ENCODE data around the gene RNF150.

The RNF150 gene

DNA sequence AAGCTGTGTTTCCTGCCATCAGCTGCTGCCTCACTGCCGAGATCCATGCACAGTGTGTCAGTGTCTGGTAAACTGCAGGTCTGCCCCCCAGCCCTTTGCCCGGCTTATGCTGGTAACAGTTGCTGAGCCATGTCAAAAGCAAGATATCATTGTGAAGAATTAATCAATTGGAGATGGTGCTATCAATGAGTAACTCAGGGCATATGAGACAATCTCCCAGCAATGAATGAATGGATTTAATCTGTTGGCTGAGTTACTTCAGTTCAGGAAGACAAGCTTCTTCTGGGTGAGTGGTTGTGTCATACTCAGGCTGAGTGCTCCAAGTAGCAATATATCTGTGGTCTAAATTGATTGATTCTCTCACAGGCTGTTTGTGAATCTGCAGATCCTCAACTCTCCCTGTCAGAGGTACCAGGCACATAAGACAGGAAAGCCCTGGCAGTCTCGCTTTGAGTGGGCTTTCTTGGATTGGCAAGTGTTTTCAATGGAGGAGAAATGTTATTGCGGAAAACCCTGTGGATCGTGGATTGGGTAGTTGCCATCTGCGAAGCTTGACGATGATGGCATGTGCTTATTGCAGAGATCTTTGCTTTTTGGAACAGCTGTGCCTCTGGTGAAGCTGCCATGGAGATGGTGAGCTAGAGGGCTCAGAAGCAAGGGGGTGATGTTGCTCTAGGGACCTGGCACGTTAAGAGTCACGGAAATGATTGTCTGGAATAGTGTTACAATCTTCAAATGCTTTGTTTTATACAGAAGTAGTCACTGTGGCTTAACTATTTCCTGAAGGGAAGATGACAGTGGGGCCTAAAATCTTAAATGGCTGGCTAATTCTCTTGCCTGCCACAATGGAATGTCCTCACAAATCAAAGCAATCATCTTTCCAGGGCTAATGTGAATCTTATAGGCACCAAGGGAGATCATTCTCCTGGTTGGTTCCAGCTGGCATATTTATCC, 229.5 kb downstream of the RNF150 start:
- DNase-seq, result no peak

DNA sequence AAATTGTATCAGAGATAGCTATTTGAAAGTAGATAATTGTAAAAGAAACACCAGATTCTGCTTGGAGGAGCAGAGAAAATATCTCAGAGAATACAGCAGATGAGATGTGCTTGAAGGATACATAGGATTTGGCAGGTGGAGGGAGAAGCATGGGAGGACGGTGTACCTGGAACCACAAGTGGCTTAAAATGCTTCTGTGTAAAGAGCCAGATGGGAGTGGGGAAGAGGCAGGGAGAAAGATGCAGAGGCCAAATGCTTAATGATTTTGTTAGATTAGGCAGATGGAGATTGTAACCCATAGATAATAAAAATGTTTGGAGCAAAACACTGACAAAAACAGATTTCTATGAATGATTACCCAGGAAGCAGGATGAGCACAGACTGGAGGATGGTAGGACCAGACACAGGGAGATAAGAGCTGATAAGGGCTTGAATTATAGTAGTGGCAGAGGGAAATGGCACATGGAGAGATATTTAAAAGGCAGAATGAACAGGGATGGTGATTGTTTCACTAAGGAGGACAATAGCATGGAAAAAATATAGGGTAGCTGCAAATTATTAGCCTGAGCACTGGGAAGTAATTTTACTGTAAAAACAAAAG, 231.4 kb downstream of the RNF150 start:
- DNase-seq, result no peak

DNA sequence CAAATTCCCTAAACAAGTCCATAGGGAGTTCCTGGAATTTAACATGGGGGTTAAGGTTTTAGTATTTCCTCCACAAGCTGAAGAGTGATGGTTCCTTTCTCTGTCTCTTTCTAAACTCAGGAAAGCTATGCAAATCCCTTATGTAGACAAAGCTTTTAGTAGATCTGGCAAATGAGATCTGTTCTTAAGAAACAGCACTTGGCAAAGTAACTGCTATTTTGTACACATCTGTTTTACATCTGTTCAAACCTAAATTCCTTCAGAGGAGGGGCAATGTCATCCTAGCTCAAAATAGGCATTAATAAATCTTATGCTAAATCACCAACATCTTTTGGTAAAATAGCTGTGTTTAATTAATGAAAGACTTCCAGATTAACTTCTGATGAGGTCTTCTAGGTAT, 239.3 kb downstream of the RNF150 start:
- no peak for DNase-seq

DNA sequence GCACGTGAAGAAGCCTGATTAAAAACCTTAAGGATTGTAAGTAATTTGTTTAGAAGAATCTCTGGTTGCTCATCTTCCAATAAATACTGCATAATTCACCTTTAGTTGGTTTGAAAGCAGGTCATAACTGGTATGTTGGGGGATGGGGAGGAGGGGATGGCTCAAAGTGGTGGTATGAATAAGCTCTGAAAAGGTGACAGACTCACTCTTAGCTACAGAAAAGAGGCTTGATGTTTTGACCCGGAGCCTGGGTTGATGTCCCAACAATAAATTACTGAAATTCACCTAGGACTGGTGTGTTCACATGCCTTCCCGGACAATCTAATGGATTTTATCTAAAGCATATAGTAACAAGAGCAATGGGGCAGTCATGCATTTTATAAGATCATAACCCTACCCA, 245.2 kb downstream of the RNF150 start:
- no peak for DNase-seq

DNA sequence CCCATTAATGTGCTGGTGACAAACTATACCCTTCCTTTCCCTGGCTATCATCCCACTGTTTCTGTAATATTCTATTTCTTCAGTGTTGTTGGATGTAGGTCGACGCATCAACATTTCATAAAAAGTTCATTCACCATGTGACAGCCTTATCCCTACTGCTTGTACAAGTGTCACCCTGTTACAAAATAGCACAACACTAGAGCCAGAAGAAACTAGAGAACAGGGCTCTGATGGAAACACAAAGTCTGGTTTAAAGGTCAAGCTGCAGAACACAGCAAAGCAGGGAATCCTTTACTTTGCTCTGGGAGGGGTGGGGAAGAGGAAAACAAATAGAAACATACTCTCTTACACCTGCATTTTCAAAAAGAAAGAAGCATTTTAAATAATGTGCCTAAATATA, 245.8 kb downstream of the RNF150 start:
- DNase-seq, result no peak

DNA sequence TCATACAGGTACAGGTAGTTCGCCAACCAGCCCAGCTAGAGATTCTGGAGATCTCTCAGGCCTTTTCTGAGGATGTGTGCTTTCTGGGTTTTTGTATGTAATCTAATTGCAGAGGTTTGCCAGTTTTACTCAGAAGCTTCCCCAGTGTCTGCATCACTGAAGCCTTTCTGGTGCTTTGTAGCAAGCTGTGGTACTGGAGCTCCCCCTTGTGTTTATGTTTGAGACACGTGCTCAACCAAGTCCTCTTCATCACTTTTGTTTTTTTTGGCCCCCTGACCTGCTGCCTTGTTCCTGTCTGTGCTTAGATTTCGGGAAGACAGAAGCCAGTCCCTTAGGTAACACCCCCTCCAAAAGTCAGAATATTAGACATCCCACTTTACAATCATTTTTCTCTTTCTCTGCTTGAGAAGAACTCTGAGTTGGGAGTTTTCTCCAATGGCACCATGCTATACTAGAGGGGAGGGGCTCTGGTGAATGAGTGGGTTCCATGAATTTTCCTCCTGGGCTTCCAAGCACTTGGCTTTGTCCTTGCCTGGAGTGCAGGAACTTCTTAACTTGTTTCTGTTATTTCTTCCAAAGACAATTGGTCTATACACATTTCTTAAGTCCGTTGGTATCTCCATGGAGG, 248.7 kb downstream of the RNF150 start:
- no peak for DNase-seq

DNA sequence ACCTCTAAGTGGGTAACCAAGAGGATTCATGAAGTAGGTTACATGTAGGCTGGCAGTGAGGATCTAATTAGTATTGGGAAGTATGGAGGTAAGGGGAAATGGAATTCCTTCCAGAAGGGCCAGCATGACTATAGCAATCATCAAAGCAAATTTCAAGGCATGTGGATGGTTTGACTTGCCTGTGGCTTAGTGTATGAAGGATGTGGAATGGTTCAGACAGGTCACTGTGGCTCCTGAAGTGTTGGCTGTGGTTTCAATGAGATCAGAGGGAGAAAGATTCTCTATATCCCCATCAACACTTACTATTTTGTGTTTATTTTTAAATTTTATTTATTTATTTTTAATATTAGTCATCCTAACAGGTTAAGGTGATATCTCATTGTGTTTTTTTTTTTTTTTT, 255.5 kb downstream of the RNF150 start:
- no peak for DNase-seq

DNA sequence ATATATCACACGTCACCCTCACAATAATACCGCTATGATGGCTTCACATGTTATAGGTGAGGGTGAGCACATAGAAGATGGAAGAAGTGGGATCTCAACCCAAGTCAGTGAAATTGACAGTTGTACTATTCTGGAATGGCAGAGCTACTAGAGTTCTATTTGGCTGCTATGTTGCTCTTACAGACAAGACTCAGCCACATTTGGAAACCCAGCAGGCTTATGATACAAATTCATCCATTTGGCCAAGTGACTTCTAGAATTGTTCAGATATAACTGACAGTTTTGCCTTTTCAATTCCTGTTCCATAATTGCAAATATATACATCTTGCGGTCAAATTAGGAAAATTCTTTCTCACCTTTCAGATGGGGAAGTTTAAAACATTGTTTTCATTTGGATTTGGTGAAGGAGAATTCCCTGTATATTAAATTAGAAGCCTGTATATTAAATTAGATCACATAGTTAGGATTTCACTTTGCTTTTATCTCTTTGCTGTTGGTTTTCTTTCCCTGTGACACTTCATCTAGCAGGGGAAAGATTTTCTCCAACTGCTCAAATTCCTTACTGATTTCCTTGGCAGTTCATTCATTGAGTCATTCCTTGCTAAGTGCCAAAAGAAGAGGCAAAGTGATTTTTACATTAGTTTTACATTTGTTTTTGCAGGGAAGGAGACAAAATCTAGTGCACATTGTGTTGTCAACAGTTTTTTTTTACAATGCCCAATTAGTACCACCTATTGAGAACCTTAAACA, 256.5 kb downstream of the RNF150 start:
- no peak for DNase-seq

DNA sequence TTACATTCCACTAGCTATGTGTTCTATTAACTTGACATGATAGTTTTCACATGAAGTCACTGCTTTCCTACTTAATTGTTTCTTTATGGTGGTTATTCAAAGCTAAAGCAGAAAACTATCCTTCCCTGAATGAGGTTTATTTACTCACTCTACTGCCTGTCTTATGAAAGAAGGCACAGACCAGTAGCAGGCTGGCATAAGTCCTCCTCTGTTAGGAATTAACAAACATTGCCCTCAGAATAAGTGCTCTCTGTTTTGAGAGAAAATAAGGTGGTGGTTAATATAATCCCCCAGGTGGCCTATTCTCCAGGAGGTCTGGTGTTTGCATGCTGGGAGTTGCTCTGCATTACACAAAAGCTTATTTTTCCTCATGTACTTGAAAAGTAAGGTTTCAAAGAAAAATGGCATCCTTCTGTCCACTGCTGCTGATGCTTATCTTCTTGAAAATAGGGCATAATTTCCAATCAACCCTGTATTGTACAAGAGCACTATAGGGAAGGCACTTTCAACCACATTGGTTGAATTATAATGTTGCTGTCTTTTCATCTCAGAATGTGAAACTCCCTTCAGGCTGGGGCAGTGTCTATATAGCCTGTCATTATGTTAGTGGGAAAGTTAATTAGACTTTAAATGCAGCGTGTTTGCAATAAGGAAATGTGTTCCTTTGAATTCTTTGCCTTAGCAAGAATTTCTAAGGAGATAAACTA, 257.4 kb downstream of the RNF150 start:
- DNase-seq, result no peak

DNA sequence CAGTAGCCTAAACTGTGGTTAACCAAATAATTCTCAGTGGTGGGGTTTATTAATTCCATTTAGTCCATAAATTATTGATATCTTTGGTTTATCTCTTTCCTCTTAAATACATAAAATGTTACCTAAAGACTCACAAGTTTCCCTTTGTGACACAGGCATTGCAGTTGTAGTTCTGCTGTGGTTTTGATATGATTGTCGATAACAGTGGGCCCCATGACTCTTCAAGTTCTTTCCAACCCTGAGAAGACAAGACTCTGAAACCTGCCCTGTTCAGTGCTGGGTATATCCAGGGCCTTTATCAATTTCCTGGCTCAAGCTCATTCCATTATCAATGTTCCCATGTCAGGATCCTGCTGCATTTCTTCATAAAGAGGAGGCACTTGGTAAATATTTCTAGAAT, 259.2 kb downstream of the RNF150 start:
- no peak for DNase-seq

DNA sequence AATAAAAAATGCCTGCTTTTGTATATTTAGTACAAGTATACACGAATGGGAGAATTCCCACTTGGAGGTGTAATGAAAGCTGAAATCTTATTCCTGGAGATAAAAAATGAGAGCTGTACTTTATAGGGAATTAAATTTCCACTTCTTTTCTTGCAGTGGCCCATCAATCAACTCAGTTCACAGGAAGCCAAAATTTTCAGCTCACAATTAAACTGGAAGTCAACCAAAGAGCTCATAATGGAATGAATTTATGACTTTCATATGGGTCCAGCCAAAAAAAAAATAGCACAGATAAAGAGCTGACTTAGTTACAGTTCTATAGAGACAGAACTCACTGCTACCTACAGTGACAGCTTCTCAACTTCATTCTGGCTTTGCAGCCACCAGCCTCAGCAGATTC, 261.9 kb downstream of the RNF150 start:
- no peak for DNase-seq

DNA sequence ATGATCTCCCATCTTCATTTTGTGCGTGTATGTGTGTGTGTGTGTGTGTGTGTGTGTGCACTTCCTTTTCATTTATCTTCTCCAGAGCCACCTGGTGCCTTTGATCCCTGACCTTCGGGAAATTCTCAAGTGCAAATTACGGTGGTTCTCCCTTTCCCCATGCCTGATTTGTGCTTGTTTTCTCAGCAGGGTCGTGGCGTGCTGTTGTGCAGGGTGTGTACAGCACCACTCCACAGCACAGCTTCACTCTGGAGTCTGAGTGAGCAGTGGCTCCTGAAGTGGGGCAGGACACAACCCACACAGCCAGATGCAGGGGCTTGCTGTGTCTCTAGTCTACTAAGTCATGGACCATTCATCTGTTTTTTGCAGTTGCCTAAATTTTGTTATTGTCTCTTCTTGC, 262.8 kb downstream of the RNF150 start:
- no peak for DNase-seq

DNA sequence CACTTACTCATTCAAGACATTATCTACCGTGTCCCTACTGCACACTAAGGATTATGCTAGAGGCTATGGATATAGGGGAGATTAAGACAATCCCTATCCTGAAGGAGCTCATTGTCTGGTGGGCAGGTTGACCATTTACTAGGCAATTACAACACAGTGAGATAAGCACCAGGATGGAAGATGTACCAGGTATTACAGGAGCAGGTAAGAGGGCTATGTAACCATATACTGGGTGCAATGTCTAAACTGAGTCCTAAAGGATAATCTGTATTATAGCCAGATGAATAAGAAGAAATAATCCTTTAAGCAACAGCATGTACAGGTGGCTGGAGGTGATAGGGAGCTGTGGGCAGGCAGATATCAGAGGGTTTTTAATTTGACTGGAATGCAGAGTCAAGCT, 263.8 kb downstream of the RNF150 start:
- no peak for DNase-seq

DNA sequence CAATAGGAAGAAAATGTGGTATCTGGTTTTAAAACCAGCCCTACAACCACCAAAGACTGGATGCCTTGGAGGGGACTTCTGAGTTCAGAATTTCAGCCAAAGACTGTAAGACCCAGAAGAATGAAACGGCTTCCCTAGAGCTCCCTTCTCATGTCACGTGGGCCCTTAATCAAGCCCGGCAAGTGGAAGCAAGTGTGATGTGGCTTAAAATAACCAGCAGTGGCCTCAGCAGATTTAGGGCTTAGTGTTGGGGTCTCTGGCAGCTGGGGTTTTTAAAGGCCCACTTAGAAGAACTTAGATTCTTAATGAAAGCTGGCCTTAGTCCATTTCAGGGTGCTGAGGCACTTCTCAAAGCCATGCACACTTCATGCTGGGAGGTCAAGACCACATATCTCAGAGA, 265.9 kb downstream of the RNF150 start:
- DNase-seq, result no peak

DNA sequence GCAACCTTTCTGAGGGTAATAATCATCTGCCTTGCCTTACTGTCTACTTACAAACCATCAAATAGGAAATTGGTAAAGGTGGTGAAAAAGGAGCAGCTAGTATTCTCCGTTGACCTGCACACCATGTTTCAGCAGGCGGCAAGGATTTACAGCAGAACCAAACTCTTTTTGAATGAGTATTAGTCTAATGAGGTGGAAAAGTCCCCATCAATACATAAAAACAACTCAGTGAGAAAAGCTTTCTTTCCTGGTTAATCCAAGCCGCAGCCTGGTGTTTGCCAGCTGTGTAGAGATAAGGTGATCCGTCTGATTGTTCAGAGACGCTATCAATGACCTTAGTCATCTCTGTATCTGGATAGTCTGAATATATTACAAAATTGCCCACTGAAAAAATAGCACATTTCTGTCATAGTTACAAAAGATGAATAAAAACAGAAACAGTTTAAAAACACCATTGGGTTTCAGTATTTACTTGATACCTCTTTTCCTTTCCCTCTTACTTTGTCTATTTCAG, 266.7 kb downstream of the RNF150 start:
- DNase-seq, result no peak

DNA sequence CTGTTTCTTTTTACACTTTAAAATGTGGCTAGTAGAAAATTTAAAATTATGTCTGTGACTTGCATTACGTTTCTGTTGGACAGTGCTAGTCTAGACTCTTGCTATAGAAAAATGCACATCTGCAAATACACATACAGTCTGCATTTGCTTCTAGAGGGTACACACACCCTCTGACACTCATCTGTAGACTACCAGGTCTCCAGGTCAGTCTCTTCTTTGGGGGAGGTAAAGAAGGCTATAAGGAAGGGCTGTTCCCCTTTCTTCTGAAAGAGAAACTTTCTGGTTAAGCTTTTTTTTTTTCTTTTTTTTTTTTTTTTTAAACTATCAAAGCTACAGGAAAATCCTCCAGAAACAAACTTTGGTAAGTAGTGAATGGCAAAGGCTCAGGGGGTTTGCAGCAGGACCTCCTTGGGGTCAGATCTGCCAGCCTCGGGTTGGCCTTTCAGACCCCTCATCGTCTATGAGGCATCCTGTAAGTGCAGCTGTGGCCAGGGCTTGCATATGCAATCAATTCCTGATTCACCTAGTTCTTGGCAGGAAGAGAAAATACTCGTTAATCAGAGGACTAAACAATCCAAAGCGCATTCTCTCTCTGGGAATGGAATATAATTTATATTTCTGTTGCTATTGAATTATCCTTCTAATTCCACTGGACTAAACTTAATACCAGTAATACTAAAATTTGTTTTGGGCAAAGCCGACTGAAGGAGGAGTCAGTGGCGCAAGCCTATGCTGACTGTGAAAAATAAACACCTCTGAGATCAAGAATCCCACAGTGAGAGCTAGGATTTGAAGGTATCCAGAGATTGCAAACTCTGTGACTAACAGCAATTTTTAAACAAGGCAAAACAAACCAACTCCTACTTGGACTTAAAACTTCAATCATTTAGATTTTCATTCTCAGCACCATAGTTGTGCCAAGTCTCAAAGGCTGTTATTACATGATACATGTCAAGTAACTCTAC, 267.7 kb downstream of the RNF150 start:
- no peak for DNase-seq

DNA sequence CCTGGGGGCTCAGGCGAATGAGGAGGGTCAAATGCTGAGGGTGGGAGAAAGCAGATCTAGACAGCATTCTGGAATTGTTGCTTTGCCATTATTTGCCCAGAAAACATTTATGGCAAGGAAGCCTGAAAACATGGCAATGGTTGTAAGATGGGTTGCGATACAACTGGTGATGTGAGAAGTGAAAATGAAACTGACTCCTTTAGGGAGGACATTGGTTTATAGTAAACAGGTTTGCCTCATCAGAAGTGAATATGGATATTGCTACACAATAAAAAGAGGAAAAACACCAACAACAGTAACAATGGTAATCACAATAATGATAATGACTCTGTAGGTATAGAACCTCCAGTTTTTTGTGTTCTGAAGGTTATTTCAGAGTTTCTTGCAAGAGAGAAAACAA, 270.1 kb downstream of the RNF150 start:
- DNase-seq, result no peak

DNA sequence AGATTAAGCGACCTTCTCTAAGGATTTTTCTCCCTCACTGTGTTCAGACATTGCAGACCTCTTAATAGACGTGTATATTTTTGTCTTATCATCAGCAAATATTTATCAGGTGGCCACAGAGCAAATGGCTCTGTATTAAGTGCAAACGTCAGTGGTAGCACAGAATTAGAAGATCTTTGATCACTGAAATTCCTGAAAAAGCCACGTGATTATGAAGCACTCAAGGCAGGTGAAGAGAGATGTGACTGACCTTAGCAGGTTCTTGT, 271.2 kb downstream of the RNF150 start:
- no peak for DNase-seq

DNA sequence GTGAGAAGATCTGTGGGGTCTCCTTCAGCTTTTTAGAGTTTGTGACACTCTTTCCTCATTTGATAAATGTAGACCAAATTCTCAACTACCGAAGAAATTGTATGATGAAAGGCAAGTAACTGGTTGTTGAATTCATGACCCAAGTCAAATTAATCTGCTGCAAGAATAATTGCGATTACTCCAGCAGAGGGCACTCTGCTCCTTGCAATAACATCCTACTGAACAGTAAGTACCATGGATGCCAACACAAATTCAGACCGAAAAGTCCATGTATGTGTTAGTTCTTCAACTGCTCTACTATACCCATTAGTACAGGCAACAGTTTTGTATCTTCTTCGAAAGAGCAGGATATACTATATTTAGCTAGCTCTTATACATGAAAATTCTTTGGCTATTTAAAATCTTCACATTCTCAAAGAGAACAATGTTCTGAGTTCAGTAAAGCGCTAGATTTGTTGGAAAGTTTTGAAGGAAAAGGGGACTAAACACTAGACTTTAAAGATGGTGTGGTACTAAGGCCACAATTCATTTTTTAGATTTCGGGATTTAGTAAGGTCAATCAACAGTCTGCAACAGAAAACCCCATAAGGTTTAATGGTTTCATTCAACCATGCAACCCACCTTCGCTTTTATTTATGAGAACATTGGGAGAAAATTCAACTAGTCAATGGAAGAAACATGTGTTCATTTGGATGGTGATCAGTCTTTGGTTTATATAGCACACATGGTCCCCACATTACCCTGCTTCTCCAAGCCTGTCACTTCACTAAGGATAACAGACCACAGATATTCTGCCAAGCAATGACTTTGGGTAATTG, 271.7 kb downstream of the RNF150 start:
- peak; percentile 55 for DNase-seq

DNA sequence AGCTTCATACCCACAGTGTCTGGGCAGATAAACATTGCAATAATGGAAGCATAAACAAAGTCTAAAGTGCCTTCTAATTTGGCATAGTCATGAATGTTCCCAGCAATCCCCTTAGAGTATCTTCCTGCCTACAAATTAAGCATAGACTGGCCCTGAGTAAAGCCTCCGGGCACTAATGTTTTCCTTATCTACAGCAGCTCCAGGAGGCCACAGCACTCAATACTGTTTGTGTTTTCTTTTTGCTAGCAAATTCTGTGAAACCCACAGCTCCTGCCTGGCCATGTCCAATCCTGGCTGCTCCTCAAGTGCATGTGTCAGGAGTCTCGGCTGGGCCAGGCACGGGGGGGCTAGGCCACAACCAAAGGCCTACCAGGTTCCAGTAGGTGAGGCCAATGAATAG, 274.4 kb downstream of the RNF150 start:
- DNase-seq, result no peak

DNA sequence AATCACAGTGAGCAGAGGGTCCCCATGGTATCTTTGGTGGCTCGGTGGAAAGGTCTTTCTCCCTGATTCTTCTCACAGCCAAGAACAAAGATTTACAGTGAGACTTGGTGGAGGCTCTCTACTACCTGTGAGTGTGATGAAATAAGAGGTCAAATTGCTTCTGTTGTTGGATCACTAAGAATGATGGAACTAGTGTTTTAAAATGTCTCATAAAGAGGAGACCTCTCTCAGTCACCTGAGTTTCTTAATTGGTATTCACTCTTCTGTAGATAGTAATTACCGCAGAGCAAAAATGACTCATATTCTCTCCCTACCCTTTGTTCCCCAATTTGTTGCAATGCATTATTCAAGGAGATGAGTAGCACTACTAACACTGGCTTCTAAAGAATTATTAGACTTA, 276.2 kb downstream of the RNF150 start:
- DNase-seq, result no peak

Measured in stimulated activated CD4-positive, alpha-beta T cell treated with anti-CD3 and anti-CD28 coated beads, Interleukin-4, amount 100 ng/mL, for 24 hours (primary cell).